GM03348 (cell line): ENCODE data around the gene SPON1.

Experiments used
- DNase-seq: peaks from one replicate; pipeline ENCODE4 v3.0.0; 2012; ENCODE audit warnings: low spot score

Gene SPON1

DNA sequence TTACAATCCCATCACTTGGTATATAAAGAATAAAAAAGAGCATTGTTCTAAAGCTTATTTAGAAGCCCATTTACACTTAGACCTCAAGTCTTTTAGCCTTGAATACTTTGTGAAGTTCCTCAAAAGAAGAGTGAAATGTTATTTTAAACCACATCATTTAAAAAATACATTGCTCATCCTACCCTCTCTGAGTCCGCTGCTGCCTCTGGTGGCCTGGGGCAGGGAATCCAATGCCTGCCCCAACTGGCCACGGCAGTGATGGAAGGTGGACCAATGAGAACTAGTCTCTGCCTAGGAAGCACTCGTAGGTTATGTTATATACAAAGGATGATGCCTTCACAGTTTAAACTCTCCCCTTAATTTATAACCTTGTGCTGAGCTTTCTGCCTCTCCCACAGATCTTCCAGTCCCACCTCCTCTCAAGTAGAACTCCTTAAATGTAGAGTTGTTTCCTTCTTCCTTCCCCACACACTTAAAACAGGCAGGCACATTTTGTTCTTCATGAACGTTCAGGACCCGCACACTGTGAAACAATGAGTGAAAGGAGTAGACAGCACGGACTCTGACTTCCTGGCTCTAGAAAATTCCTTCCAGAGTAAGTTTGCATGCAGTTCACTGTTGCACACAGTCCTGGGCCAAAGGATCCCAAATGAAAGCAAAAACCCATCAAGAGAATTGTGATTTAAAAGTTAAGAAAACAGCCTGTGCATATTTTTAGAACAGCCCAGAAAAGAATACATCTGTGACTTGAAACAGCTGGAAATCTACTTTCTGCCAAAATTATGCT lies 228.7 kb downstream of the SPON1 start:
- DNase-seq = no peak

DNA sequence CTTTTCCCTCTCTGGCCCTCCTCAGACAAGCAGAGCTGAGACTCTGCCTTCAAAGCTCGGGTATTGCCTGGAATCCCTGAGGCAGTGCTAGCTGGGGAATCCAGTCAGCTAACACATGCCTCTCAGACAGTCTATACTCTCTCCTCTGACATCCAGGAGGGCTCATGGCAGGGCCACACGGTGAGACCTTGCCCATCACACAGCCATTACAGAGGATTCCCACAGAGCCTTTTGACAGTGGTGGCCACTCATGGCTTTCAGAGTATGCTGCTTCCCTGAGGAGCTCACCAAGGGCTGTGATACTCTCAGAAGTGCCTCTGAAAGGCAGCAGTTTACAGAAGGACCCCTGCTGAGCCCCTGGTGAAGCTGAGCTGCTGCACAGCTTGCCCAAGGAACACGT lies 231.1 kb downstream of the SPON1 start:
- no peak for DNase-seq

DNA sequence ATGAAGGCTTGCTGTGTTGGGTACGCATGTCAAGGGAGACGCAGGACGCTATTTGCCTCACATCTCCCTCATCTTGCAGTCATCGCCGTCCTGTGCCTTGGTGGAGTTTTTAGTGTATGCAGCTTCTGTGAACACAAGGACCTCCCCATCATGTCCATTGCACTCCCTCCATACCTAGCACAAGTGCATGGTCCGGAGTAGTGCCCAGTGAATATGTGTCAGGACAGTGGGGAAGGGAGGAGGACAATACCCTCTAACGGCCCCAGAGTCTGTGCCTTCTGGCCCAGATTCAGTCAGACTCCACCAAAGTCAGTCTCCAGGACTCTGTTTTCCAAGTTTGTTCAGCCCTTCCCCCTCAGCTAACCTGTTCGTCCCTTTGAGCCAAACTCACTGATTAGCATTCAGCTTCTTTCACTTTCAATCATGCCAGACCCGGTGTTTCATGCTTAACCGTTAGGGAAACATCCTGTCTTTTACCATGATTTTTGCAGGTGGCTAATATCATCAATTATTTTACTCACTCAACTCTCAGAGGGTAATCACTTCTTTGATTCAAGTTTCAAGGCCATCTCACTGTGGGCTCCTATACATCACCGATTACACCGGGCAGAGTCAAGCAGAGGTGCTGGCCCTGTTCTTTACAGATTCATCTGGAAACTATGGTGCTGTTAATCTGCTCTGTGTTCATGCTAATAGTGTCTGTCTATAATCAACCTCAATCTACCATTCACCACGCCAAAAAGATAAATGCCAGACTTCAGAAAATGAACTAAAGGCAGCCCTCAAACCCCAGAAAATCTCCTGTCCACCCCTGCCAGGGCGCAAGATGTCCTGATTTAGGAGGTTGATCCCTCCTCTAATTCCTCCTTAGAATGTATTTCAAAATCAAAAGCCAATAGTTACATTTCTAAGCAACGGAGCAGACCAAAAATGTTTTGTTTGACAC lies 240.0 kb downstream of the SPON1 start:
- DNase-seq = no peak

DNA sequence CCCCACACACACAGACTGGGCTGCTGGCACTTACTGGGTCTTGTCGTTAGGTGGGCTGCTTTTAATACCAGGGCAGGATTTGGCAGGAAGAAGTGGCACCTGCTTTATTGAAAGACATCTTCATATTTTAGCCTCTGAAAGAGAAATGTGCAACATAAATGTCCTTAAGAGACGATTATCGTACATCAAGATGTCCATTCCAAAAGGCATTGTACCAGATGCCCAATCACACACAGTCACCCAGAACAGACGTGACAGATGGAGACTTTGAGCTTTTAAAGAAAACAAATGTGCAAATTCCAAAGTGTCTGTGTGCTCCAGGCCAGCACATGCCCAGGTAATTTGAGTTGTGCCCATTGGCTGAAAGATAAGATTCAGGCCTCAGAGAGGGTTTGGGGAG lies 240.8 kb downstream of the SPON1 start:
- DNase-seq = no peak

DNA sequence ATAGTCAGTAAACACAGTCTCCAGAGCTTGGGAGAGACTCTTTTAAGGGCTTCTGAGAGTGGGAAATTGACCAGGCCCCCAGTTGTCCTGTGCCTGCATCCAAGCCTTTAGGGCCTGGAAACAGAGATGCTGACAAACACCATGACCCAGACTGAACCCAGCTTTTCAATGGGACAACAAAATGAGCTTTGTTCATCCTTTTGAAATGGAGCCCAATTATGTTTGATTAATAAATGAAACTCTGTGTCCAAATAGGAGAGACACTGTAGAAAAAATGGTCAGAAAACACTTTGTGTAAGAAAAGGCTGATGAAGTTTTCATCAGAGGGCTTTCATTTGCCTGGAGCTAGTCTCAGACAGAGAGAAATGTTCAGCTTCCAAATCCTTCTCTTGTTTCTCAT lies 250.5 kb downstream of the SPON1 start:
- DNase-seq = no peak

- no peak for DNase-seq
Observed at GRCh38 chr11:14218728-14219127, 256.2 kb downstream of the SPON1 start.

DNA sequence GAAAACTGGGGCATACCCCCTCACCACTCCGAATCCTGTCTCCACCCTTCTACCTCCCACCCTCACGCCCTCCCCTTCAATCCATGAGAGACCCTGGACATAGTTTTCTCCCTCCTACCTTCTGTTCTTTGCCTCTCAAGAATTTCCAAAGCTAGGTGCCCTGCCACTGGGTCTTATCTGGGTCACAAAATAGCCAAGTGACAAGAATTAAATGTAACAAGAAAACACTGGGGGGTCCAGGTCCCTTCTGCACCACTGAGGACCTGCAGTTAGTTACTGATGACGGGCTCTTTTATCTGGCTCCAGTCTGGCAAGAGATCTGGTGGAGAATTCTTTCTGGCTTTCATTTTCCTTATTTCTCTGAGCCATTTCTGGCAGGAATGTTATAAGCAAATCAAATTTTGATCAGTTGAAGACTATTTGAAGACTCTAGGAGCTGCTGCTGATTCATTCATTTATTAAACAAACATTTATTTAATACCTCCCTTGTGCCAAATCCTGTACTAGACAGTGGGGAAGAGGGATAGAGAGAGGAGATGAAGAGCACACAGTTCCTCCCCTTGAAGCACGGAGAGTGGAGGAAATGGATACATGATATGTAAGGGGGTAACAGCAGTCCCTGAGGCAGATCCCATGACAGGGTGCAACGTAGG lies 261.2 kb downstream of the SPON1 start:
- DNase-seq = no peak

- no peak for DNase-seq
Observed at GRCh38 chr11:14224395-14224794, 261.9 kb downstream of the SPON1 start.

GRCh38 chr11:14225666-14226065 lies 263.1 kb downstream of the SPON1 start:
- no peak for DNase-seq

DNA sequence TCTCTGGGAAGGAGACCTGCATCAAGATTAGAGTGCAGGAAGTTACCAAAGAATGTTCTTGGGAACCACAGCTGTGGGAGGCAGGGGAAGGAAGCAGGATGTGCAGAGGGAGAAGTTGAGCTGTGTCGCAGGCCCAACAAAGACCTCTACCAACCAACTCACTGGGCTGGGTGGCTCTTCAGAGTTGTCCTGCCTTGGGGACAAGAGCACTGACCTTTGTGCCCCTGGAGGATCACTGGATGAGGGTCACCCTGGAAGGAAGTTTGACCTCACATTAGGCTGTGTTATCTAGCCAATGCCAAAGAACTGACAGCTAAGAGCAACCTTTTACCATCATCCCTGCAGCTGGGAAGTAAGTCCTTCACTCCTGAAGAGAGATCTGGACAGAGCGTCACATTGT lies 265.8 kb downstream of the SPON1 start:
- no peak for DNase-seq

GRCh38 chr11:14229472-14229871 lies 266.9 kb downstream of the SPON1 start:
- no peak for DNase-seq

DNA sequence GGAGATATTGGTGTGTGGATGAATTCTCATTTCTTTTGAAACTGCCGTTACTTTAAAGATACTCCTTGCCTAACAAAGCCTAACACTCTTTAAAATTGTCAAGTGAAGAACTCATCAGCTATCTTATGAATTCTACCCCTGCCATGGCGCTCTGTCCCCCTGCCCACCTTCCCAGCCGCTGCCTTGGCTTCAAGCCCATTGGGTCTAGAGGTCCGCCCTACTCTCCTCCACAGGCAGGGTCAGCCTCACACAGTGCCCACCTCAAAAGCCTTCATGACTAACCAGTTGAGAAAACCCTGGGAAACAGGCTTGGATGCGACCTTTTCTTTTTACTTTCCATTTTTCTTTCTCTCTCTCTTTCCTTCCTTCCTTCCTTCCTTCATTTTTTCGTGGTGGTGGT lies 267.9 kb downstream of the SPON1 start:
- no peak for DNase-seq

GRCh38 chr11:14232652-14233051 lies 270.1 kb downstream of the SPON1 start:
- DNase-seq = no peak

DNA sequence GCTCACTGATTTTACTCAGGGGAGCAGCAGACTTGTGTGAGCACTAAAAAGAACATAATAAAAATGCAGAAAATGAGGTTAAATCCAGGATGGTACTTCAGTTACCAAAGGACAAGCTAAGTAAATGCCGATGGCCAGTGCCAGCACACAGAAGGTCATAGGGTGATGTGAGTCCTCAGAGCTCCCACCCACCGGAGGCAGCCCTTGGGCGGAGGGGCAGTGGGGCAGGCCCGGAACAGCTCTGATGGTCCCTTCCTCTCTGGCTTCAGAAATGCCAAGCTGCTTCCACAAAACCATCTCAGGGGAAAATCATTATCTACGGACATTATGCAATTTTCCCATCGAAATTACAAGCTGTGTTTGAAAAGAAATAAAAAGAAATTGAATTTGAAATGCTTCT lies 271.9 kb downstream of the SPON1 start:
- no peak for DNase-seq

DNA sequence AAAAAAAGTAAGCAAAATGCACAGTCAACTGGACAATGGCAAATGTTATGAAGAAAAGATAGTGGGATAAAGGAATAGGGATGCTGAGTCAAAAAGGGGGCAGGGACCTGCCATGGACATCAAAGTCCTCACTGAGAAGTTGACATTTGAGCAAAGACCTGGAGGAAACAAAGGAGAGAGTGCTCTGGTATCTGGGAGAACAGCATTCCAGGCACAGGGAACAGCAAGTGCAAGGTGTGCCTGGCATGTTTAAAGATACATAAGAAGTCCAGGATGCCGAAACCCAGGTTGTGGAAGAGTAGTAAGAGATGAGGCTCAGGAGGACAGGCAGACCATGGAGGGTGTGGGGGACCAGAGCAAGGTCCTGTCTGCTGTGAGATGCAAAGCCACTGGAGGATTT lies 273.2 kb downstream of the SPON1 start:
- DNase-seq = no peak

- no peak for DNase-seq
Observed at GRCh38 chr11:14237444-14237961, 275.0 kb downstream of the SPON1 start.

DNA sequence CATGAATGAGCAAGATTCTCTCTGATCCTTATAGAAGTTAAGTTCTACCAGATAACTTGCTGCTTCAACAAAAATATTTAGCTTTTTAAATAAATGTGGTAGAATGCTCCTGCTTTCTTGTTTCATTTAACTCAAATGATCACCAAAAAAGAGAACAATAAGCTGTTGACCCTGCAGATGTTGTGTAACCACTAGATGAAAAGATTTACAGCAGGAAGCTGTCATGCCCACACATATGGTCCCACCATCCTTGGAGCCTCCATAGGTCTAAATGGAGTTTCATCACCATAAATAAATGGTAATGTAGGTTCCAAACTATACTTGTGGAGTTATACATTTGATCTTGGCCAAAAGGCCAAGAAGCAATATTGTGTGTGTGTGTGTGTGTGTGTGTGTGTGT lies 277.7 kb downstream of the SPON1 start:
- no peak for DNase-seq

DNA sequence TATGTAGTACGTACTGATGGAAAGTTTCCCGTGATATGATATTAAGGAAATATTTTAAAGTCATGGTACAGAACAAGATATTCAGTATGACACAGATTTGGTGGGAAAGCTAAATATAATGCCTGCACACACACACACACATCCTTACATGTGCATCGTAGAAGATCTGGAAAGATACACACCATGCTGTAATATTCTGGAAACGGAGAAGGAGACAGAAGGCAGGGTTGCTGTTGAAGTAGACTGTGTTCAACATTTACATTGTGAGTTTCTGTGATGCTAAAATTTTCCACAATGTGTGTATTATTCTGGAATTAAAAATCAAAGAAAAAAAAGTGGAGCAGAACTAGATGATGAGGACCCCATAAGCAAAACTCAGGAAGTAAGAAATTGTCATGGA lies 278.4 kb downstream of the SPON1 start:
- DNase-seq = no peak

- DNase-seq = no peak
Observed at GRCh38 chr11:14242187-14242586, 279.7 kb downstream of the SPON1 start.

GRCh38 chr11:14242733-14243132 lies 280.2 kb downstream of the SPON1 start:
- DNase-seq = no peak

- DNase-seq = no peak
Observed at GRCh38 chr11:14244926-14245325, 282.4 kb downstream of the SPON1 start.

GRCh38 chr11:14245444-14245843 lies 282.9 kb downstream of the SPON1 start:
- DNase-seq = no peak

GRCh38 chr11:14248580-14248981 lies 286.1 kb downstream of the SPON1 start:
- no peak for DNase-seq
